Loucy (cell line): ENCODE measurements around the gene NKPD1.

ENCODE experiments used
- CTCF ChIP-seq: fragments of 200-600 bp; sonication (generic); conservative IDR thresholded peaks from 2 replicates; pipeline ENCODE4 v1.5.1; 2014; ENCODE audit warnings: mild to moderate bottlenecking, antibody characterized with exemption, low read length
- EZH2phosphoT487 ChIP-seq: fragments of 200-600 bp; IDR thresholded peaks from 2 replicates; pipeline ENCODE4 v1.6.1; 2018; ENCODE audit warnings: antibody characterized with exemption, mild to moderate bottlenecking, moderate library complexity, borderline replicate concordance

GRCh38 chr19:45172611-45173208 is 11.9 kb upstream of the NKPD1 start:
- TF ChIP-seq CTCF (no peak), EZH2phosphoT487 (no peak)
